Urinary bladder (tissue), 4 donors: Measurements from ENCODE around the gene ARID5B. TPM values are rescaled to one million over a fixed set of nuclear protein-coding genes. Genes with fewer than 3 reads are reported as not detected.
A peak's percentile ranks its signal among the peaks of the same experiment; 100 is the strongest.

ENCODE experiments used
- DNase-seq: peaks from one replicate; pipeline ENCODE4 v3.0.0-alpha.2; 2015; ENCODE audit errors: extremely low spot score
- H3K27ac ChIP-seq: one replicate; pipeline ENCODE4 v1.5.1; 2013; ENCODE audit warnings: low read depth, mild to moderate bottlenecking, moderate library complexity
- H3K36me3 ChIP-seq: one replicate; pipeline ENCODE4 v1.6.1; 2013; ENCODE audit warnings: mild to moderate bottlenecking, moderate library complexity; ENCODE audit not compliant: insufficient read depth
- H3K4me1 ChIP-seq: one replicate; pipeline ENCODE4 v1.6.1; 2013; ENCODE audit warnings: mild to moderate bottlenecking, moderate library complexity; ENCODE audit not compliant: insufficient read depth
- H3K4me3 ChIP-seq: one replicate; pipeline ENCODE4 v1.5.1; 2013; ENCODE audit warnings: low read depth, low read length
- WGBS: extraction: QIAGEN DNeasy Blood & Tissue Kit; methylation state at CpG from one replicate; pipeline ENCODE4 v1.1.7; 2013; 5-methylcytosine and 5-hydroxymethylcytosine counted together
- polyA plus RNA-seq: library from polyadenylated mRNA; stranded (reverse); fragments of 200-250 nt; gene quantifications from one replicate; pipeline ENCODE4 v1.2.3, GENCODE V29; 2013
- total RNA-seq: library from RNA; depleted of rRNA; stranded (reverse); fragments of >200 nt; gene quantifications from one replicate; pipeline ENCODE4 v1.2.3, GENCODE V29; 2014
- donor health status: healthy with polysubstance abuse.
- donor health status: healthy.

The ARID5B gene
- total and polyA plus RNA-seq, 2 donors: 23.5 to 52.5 TPM

DNA sequence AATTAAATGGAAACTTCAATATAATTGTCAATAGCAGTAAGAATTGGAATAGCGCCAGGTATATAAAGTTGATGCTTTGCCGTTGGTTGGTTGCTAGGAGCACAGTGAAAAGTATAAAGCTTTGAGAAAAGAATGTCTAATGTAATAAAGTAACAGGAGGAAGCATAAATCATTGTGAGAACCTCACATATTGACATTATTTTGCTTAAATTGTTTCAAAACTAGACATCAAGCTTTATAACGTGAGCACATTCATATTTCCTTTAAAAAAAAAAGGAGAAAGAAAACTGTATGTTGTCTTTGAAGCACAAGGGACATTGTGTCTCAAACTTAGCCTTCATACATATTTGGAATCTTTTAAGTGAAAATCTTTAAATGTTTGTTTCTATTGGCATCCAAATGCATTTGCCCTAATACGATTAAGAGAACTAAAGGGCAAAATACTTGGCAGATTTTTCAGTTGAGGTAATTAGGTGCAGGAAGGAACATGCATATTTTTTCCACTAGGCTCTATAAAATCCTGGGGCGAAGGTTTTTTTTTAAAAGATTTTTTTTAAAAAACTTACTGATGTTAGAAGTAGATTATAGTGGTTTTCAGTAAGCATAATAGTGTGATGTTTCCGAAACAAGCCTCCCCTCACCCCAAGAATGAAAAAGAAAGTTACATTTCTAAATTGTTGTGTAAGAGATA lies 92.4 kb downstream of the ARID5B start:
- Histone ChIP-seq H3K4me1 (no peaks in the 10 kb centered on the region), H3K36me3 (no peaks in the 10 kb centered on the region), H3K4me3 (no peak overlapping the region), H3K27ac (peak overlapping the region; percentile 23)
- peak; percentile 67 for DNase-seq
- WGBS: 35% methylated on average over 6 of the region's 6 CpGs

DNA sequence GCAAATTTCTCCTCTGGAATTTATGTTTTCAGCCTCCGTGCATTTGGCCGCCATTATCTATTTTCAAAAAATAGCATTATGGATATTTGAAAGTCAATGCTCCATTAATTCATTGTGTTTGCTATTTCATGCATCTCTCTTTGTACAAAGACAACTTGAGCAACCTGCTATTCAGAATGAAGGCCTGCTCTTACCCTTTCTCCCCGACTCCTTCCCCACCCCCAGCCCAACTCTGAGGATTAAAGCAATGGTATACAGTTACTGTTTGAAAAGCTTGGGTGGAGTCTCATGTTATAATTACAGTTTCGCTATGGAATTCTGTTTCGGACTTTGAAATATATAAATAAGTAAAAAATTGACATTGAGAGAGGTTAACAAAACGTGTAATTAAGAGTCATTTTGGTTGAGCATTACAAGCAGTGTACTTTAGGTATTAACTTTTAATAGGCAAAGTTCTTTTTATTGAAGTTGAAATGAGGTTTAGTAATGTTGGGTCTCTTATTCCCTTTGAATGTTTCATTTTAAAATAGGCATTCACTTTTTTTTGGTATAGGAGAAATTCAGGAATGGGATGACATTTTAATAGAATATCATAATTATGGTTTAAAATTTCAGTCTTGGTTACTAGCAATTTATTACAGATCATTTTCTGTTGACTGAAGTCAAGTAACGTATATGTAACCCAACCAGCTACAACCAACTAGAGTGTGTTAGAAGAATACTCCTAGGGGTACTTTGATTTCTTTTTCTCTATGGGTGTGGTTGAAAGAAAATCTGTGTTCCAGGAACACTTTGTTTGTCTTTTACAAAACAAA lies 93.1 kb downstream of the ARID5B start:
- H3K27ac ChIP-seq: no peak overlapping the region
- H3K4me1 ChIP-seq: no peaks in the 10 kb centered on the region
- no peak for DNase-seq
- no peaks in the 10 kb centered on the region for H3K36me3 ChIP-seq
- WGBS: 75% methylated on average over 7 of the region's 7 CpGs
- no peak overlapping the region for H3K4me3 ChIP-seq

DNA sequence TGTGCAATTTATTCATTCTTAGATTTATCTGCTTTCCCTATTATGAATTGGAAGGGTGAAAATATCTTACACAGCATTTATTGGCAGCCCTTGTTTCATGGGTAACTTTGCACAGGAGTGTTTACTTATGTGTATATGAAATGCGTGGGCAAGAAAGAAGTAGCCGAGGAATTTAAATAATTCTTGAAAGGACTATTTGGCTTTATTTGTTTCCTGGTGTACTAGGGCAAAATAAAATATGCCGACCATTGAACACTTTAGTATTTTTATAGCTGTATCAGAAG lies 93.7 kb downstream of the ARID5B start:
- 61% methylated on average over 3 of the region's 3 CpGs for WGBS
- Histone ChIP-seq H3K4me3 (no peak overlapping the region), H3K27ac (no peak overlapping the region), H3K36me3 (no peaks in the 10 kb centered on the region), H3K4me1 (no peaks in the 10 kb centered on the region)
- no peak for DNase-seq

DNA sequence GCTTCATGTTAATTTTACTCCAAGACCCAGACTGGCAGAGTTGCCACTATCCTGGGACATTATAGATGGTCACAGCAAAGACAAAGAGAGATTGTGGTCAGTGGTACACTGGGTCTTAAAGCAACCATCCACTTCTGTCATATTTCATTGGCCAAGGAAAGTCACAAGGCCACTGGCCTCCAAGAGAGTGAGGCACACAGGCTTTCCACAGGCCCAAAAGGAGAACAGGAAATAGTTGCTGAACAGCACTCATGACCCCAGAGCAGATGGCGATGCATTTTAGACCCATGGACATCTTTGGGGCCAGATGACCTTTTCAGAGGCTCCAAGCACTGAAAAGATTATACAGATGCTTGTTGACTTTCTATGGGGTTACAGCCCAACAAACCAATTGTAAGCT lies 97.4 kb downstream of the ARID5B start:
- H3K36me3 ChIP-seq: no peaks in the 10 kb centered on the region
- H3K27ac ChIP-seq: no peak overlapping the region
- H3K4me1 ChIP-seq: no peaks in the 10 kb centered on the region
- DNase-seq: no peak
- 92% methylated on average over 1 of the region's 1 CpG for WGBS
- H3K4me3 ChIP-seq: no peak overlapping the region

DNA sequence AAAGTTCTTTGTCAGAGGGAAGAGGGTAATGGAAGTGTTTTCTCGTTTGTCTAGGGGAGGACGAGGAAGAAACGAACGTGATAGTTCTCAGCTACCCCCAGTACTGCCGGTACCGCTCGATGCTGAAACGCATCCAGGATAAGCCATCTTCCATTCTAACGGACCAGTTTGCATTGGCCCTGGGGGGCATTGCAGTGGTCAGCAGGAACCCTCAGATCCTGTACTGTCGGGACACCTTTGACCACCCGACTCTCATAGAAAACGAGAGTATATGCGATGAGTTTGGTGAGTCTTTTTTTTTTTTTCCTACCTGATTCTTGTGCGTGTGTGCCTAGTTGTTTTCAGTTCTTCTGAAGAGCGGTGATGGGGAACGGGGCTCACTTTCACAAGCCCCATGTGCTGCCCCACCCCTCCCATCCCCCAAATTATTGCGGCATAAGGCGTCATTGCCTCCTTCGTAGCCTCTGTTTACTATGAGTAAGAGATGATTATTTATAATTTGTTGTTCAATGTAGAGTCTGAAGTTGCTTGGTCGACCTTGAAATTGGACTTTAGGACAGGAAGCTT lies 98.6 kb downstream of the ARID5B start:
- Histone ChIP-seq H3K27ac (no peak overlapping the region), H3K4me3 (no peak overlapping the region), H3K4me1 (no peaks in the 10 kb centered on the region), H3K36me3 (no peaks in the 10 kb centered on the region)
- 96% methylated on average over 20 of the region's 20 CpGs for WGBS
- no peak for DNase-seq

DNA sequence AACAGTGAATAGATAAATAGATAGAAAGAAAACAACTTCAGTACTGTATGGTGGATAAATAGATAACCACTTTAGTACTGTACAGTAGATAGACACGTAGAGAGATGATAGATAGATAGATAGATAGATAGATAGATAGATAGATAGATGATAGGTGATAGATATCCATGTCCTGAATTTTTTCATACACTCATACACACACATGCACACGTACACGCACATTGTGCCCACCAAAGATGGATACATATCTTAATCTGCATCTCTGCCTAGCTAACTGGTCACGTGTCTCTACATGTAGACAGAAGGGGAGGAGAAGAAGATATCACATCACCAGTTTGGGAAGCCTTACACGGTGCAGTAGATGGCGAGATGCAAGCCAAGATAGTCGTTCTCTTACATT lies 99.2 kb downstream of the ARID5B start:
- 88% methylated on average over 7 of the region's 7 CpGs for WGBS
- Histone ChIP-seq H3K4me3 (no peak overlapping the region), H3K36me3 (no peaks in the 10 kb centered on the region), H3K27ac (no peak overlapping the region), H3K4me1 (no peaks in the 10 kb centered on the region)
- no peak for DNase-seq

DNA sequence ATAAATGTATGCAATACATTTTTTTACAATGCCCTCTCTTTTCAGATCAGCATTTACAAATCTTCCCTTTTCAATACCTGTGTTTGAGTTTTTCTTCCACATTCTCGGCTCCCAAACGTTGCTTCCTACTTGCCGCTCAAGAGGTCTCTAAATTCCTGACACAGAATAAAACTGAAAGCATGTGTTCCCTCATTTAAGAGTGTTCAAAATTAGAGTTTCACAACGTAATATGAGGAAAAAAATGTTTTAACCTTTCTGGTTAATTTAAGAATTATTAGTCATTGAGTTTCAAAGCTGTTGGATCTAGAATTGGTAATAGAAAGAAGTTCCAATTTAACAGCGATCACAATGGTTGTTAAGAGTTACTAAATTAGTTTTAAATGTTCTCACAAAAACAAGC lies 100.4 kb downstream of the ARID5B start:
- Histone ChIP-seq H3K27ac (no peak overlapping the region), H3K36me3 (no peaks in the 10 kb centered on the region), H3K4me3 (no peak overlapping the region), H3K4me1 (no peaks in the 10 kb centered on the region)
- 87% methylated on average over 5 of the region's 5 CpGs for WGBS
- no peak for DNase-seq

DNA sequence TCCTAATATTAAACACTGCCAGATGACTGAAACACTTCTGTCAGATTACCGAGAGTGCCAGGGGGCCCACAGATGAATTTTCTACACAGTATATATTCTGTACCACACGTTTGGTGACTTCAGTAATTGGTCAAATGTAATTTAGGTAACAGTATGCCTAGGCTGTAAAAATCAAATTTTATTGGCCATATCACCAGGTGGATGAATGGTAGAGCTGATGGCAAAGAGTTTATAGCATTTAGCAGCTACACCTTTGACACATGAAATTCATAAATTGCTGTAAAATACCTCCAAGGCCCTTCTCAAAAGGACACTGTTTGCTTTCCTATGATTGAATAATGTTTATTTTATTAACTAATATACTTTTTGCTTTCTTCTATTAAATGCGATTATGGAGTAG lies 101.3 kb downstream of the ARID5B start:
- H3K4me1 ChIP-seq: no peaks in the 10 kb centered on the region
- H3K27ac ChIP-seq: no peak overlapping the region
- 83% methylated on average over 3 of the region's 3 CpGs for WGBS

DNA sequence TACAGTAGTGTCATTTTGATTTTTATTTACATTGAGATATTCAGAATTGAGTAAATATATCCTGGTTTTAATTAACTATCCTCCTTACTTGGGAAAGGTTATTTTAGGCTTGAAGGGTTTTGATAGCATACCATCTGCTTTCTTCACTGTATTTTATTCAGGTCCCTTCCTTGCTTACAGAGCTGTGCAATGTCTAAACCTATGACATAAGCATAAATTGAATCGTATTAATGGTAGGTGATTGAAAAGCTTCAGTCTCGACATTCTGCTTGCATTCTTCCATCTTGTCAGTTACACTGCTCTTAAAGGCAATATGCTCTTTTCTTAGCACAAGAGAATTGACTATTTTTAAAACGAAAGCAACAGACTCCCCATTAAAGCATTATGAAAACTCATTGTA lies 102.5 kb downstream of the ARID5B start:
- 64% methylated on average over 3 of the region's 3 CpGs for WGBS
- no peak for DNase-seq
- no peaks in the 10 kb centered on the region for H3K36me3 ChIP-seq
- no peak overlapping the region for H3K27ac ChIP-seq
- no peak overlapping the region for H3K4me3 ChIP-seq
- no peaks in the 10 kb centered on the region for H3K4me1 ChIP-seq

More for the DNA sequence above, 101.3 kb downstream of the ARID5B start:
- Histone ChIP-seq H3K4me3 (no peak overlapping the region), H3K36me3 (no peaks in the 10 kb centered on the region)
- no peak for DNase-seq

DNA sequence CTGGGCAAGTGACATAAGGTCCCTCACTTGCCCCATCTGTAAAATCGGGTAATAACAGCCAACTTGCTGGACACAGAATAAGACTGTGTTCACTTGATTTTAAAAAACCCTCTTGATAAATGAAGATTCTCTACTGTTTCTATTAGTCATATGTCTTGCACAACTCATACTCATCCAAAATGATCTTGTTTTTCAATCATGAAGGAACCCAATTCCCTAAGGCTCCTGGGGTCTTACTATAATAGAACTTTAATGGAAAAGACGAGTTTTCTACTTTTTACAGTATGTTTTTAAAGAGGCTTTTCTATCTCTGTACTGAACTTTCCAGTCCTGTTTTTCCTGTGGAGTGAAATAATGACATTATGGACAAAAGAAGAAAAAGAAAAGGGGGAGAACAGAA lies 103.8 kb downstream of the ARID5B start:
- H3K36me3 ChIP-seq: no peaks in the 10 kb centered on the region
- no peak overlapping the region for H3K4me3 ChIP-seq
- DNase-seq: no peak
- no peak overlapping the region for H3K27ac ChIP-seq
- 82% methylated on average over 2 of the region's 2 CpGs for WGBS
- H3K4me1 ChIP-seq: no peaks in the 10 kb centered on the region

DNA sequence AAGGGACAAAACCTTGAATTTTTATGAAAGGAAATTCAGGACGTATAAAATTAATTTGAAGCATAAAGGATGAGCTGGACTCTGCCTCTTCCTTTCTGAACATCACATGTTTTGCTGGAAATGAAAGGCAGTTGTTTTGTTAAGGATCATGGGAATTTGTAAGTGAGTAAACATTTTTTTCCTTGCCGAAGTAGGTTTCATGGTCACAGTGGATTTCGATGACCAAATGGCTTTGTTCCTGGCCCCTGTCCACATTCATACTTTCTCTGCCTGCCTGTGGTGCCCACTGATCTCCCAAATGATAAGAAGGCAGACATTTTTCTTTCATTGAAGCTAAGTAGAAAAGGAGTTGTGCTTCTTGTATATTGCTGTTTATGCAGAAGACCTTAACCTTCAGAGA lies 104.2 kb downstream of the ARID5B start:
- DNase-seq: no peak
- Histone ChIP-seq H3K27ac (no peak overlapping the region), H3K4me1 (no peaks in the 10 kb centered on the region), H3K4me3 (no peak overlapping the region), H3K36me3 (no peaks in the 10 kb centered on the region)
- 51% methylated on average over 3 of the region's 3 CpGs for WGBS

DNA sequence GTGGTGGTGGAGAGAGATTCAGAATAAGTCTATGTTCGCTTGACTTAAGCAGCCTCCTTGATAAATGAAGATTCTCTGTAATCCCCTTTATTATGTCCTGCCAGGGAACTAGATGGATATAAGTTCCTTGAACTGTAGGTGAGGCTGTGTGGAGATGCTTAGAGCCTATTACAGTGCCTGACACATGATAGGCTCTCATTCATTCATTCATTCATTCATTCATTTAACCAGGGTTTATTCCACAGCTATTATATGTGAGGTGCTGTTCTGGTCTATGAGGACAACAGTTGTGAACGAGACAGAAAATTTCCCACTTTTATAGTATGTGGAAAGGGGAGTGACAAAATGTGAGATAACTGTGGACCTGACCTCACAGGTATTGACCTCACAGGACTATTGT lies 105.6 kb downstream of the ARID5B start:
- no peaks in the 10 kb centered on the region for H3K36me3 ChIP-seq
- 72% methylated on average over 2 of the region's 2 CpGs for WGBS
- H3K4me3 ChIP-seq: no peak overlapping the region
- no peak for DNase-seq
- H3K4me1 ChIP-seq: no peaks in the 10 kb centered on the region
- H3K27ac ChIP-seq: no peak overlapping the region

DNA sequence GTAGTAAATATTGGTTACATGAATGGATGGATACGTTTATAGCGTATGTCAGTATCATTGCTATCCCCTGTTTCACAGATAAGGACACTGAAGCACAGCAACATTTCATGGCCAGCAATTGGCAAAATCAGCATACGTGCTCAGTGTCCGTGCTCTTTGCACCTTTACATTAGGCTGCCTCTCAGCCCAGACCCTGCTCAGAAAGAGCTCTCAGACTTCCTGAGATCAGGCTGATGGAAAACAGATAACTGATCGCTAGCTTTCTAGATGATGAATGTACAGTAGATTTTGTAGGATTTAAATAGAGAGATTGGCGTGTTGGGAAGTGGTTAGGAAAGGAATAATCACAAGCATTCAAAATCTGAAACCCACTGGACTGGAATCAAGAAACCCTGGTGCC lies 106.7 kb downstream of the ARID5B start:
- Histone ChIP-seq H3K36me3 (no peaks in the 10 kb centered on the region), H3K4me1 (no peaks in the 10 kb centered on the region), H3K4me3 (no peak overlapping the region), H3K27ac (no peak overlapping the region)
- DNase-seq: no peak
- WGBS: 91% methylated on average over 6 of the region's 6 CpGs

DNA sequence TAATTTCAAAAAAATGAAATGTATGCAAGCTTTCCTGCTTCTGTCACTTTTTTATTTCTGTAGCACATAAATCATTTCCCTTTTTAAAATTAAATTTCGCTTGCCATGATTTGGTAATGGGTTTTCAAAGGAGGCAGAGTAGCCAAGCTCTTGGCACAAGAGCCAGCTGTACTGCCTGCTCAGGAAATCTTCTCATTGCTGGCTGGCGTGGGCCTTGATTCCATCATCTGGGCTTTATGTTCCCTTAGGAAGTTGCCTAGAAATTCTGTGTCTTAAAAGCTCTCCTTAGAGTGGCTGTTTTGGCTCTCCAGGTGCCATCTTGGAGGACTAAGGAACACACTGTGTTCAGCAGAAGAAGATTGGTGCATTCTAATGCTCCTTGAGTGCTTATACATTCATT lies 107.4 kb downstream of the ARID5B start:
- WGBS: 87% methylated on average over 2 of the region's 2 CpGs
- H3K4me1 ChIP-seq: no peaks in the 10 kb centered on the region
- DNase-seq: no peak
- H3K36me3 ChIP-seq: no peaks in the 10 kb centered on the region
- H3K27ac ChIP-seq: no peak overlapping the region
- H3K4me3 ChIP-seq: no peak overlapping the region
